ENCODE results near the gene B3GALT6. TPM values are rescaled to one million over a fixed set of nuclear protein-coding genes. Genes with fewer than 3 reads are reported as not detected.
A peak's percentile ranks its signal among the peaks of the same experiment; 100 is the strongest.

The B3GALT6 gene
- total RNA-seq, 1 experiment from 2014 or later, result 20.5 TPM

- DNase-seq (ENCODE audit: low spot score), result no peak
Measured at GRCh38 chr1:1215881-1216605, 16.0 kb upstream of the B3GALT6 start.

GRCh38 chr1:1216770-1217620 is 15.0 kb upstream of the B3GALT6 start:
- DNase-seq (ENCODE audit: low spot score), result no peak

- DNase-seq (ENCODE audit: low spot score), result no peak
Measured at GRCh38 chr1:1217621-1218523, 14.2 kb upstream of the B3GALT6 start.

GRCh38 chr1:1218524-1219200 is 13.4 kb upstream of the B3GALT6 start:
- no peak for DNase-seq (ENCODE audit: low spot score)

- no peak for DNase-seq (ENCODE audit: low spot score)
Measured at GRCh38 chr1:1219341-1219740, 12.7 kb upstream of the B3GALT6 start.

GRCh38 chr1:1220197-1220596 is 11.8 kb upstream of the B3GALT6 start:
- DNase-seq (ENCODE audit: low spot score), result no peak

- no peak for DNase-seq (ENCODE audit: low spot score)
Measured at GRCh38 chr1:1221887-1222574, 10.0 kb upstream of the B3GALT6 start.

GRCh38 chr1:1222575-1223225 is 9.3 kb upstream of the B3GALT6 start:
- no peak for DNase-seq (ENCODE audit: low spot score)

GRCh38 chr1:1223321-1223720 is 8.7 kb upstream of the B3GALT6 start:
- DNase-seq (ENCODE audit: low spot score), result no peak

GRCh38 chr1:1223891-1224290 is 8.1 kb upstream of the B3GALT6 start:
- DNase-seq (ENCODE audit: low spot score), result no peak

- no peak for DNase-seq (ENCODE audit: low spot score)
Measured at GRCh38 chr1:1225238-1225845, 6.7 kb upstream of the B3GALT6 start.

- DNase-seq (ENCODE audit: low spot score), result no peak
Measured at GRCh38 chr1:1225913-1226312, 6.1 kb upstream of the B3GALT6 start.

GRCh38 chr1:1226566-1227362 is 5.3 kb upstream of the B3GALT6 start:
- DNase-seq (ENCODE audit: low spot score), result no peak

- DNase-seq (ENCODE audit: low spot score), result no peak
Measured at GRCh38 chr1:1227386-1227785, 4.7 kb upstream of the B3GALT6 start.

- no peak for DNase-seq (ENCODE audit: low spot score)
Measured at GRCh38 chr1:1228187-1228586, 3.9 kb upstream of the B3GALT6 start.

- no peak for DNase-seq (ENCODE audit: low spot score)
Measured at GRCh38 chr1:1228596-1229321, 3.3 kb upstream of the B3GALT6 start.

GRCh38 chr1:1229770-1230169 is 2.3 kb upstream of the B3GALT6 start:
- no peak for DNase-seq (ENCODE audit: low spot score)

GRCh38 chr1:1230656-1231399 is 1.2 kb upstream of the B3GALT6 start:
- peak; percentile 73 for DNase-seq (ENCODE audit: low spot score)
